Ishikawa (cell line): ENCODE results near the gene INS.

Experiments used
- CEBPB ChIP-seq: IDR thresholded peaks from 2 replicates; pipeline ENCODE4 v1.6.1; 2012
- CREB1 ChIP-seq: IDR thresholded peaks from 2 replicates; pipeline ENCODE4 v1.6.1; 2012; ENCODE audit warnings: low read depth
- EGR1 ChIP-seq: IDR thresholded peaks from 2 replicates; pipeline ENCODE4 v1.6.1; 2012
- EP300 ChIP-seq: IDR thresholded peaks from 2 replicates; pipeline ENCODE4 v1.6.1; 2012; ENCODE audit warnings: borderline replicate concordance
- FOXM1 ChIP-seq: IDR thresholded peaks from 2 replicates; pipeline ENCODE4 v1.6.1; 2012; ENCODE audit warnings: low read depth, borderline replicate concordance
- MAX ChIP-seq: IDR thresholded peaks from 2 replicates; pipeline ENCODE4 v1.6.1; 2012
- NFIC ChIP-seq: IDR thresholded peaks from 2 replicates; pipeline ENCODE4 v1.6.1; 2012
- RAD21 ChIP-seq: IDR thresholded peaks from 2 replicates; pipeline ENCODE4 v1.6.1; 2012; ENCODE audit warnings: low read depth
- REST ChIP-seq: IDR thresholded peaks from 2 replicates; pipeline ENCODE4 v1.6.1; 2012; ENCODE audit warnings: low read depth, mild to moderate bottlenecking
- TAF1 ChIP-seq: IDR thresholded peaks from 2 replicates; pipeline ENCODE4 v1.6.1; 2012; ENCODE audit warnings: low read depth, mild to moderate bottlenecking
- TCF12 ChIP-seq: IDR thresholded peaks from 2 replicates; pipeline ENCODE4 v1.6.1; 2012; ENCODE audit warnings: low read depth
- TEAD4 ChIP-seq: IDR thresholded peaks from 2 replicates; pipeline ENCODE4 v1.6.1; 2012
- USF1 ChIP-seq: IDR thresholded peaks from 2 replicates; pipeline ENCODE4 v1.6.1; 2012
- YY1 ChIP-seq: IDR thresholded peaks from 2 replicates; pipeline ENCODE4 v1.6.1; 2012; ENCODE audit warnings: low read depth
- ZBTB7A ChIP-seq: IDR thresholded peaks from 2 replicates; pipeline ENCODE4 v1.6.1; 2012; ENCODE audit warnings: low read depth

The INS gene

GRCh38 chr11:2129308-2129698 is 31.7 kb downstream of the INS start:
- TF ChIP-seq USF1, result no peak
- no peak for TF ChIP-seq TCF12
- no peak for TF ChIP-seq EGR1
- TF ChIP-seq CREB1, result no peak
- TF ChIP-seq NFIC, result no peak
- no peak for TF ChIP-seq CEBPB
- TF ChIP-seq FOXM1, result no peak
- TF ChIP-seq ZBTB7A, result no peak
- no peak for TF ChIP-seq TEAD4
- no peak for TF ChIP-seq TAF1
- TF ChIP-seq YY1, result no peak
- no peak for TF ChIP-seq RAD21
- TF ChIP-seq REST, result no peak
- TF ChIP-seq EP300, result no peak

GRCh38 chr11:2128511-2129307 is 32.3 kb downstream of the INS start:
- TF ChIP-seq TAF1 (no peak), CREB1 (no peak), REST (no peak), FOXM1 (no peak), RAD21 (no peak), NFIC (no peak), ZBTB7A (no peak), USF1 (no peak), TEAD4 (no peak)

GRCh38 chr11:2128130-2128510 is 32.9 kb downstream of the INS start:
- TF ChIP-seq EGR1 (no peak), TAF1 (no peak), FOXM1 (no peak), REST (no peak)

- TF ChIP-seq ZBTB7A (no peak), CREB1 (no peak), EGR1 (no peak), USF1 (no peak), TAF1 (no peak), EP300 (no peak), TEAD4 (no peak), TCF12 (no peak), CEBPB (no peak), REST (no peak), FOXM1 (no peak), YY1 (no peak), MAX (no peak), RAD21 (no peak), NFIC (no peak)
These were observed 33.4 kb downstream of the INS start for GRCh38 chr11:2127482-2128129.
